Activated CD8-positive, alpha-beta memory T cell treated with anti-CD3 and anti-CD28 coated beads, Interleukin-2, amount 50 U/mL, for 4 hours (primary cell): ENCODE measurements around the gene GDF10.

Experiments
- DNase-seq: peaks from one replicate; pipeline ENCODE4 v3.0.0-alpha.2; 2020

GDF10 gene

DNA sequence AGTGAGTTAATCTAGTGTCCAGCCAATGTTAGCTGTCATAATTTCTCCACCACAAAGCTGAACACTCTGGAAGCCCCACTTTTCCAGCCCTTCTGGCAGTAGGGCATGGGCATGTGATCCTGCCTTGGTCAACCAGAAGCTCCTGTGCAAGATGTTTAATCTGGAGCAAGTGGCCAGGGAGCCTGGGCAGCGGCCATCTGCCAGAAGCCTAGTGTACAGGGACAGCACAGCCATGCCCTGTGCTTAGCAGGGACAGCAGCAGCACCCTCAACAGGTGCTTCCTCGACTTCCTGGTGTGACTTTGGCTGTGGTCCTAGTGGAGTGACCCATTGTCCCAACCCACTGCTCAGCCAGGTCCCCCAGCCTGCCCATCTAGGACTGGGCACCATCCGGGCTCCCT is 58.5 kb downstream of the GDF10 start:
- no peak for DNase-seq

- no peak for DNase-seq
These were observed 59.1 kb downstream of the GDF10 start for GRCh38 chr10:47359101-47359500.

GRCh38 chr10:47359626-47360418 is 59.8 kb downstream of the GDF10 start:
- DNase-seq = no peak

DNA sequence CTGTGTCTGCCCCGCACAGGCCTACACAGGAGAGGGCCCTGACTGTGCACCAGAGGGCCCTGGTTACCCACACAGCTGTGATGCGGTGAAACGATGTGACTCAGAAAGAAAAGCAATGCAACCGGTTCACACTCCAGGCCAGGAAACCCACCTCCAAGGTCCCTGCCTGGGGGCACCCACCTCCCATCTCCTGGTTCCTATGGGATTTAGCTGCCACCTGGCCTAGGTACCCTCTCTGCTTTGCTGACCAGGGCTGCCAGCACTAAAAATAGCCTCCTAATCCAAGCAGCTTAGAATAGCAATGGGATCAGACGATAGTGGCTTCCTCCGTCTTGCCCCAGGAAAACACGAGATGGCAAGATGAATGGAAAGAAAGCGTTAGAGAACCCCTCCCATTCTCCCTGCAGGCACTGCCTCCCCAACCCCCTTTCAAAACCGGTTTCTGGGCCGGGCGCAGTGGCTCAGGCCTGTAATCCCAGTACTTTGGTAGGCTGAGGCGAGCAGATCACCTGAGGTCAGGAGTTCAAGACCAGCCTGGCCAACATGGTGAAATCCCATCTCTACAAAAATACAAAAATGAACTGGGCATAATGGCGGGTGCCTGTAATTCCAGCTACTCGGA is 60.5 kb downstream of the GDF10 start:
- DNase-seq = no peak

DNA sequence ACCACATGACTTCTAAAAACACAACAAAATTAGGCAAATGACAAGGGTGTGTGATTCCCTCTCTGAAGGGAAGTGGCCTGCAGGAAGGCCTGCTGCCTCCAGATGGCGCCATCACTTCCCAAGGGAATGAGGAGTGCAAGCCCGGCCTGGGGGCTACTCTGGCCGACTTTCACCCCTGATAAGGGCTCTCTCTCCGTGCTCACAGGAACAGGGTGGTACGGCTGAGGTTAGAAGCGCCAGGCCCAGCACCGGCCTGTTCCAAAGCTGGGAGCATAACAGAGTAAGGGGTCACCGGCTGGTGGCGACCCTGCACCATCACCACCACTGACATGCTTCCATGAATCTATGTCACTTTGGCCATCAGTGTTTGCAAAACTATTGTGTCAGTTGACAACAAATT is 61.3 kb downstream of the GDF10 start:
- no peak for DNase-seq

- no peak for DNase-seq
These were observed 62.2 kb downstream of the GDF10 start for GRCh38 chr10:47362199-47362598.
